Stimulated activated CD8-positive, alpha-beta memory T cell treated with anti-CD3 and anti-CD28 coated beads, Interleukin-7, amount 100 ng/mL, for 4 hours (primary cell): Measurements from ENCODE around the gene CFDP1.

Experiments
- DNase-seq, 2 donors: peaks; one replicate each; pipeline ENCODE4 v3.0.0-alpha.2; 2020; ENCODE audit warnings: low read depth in 2 of 2

CFDP1 gene

GRCh38 chr16:75372236-75372856 is 61.0 kb downstream of the CFDP1 start:
- DNase-seq = no peak

DNA sequence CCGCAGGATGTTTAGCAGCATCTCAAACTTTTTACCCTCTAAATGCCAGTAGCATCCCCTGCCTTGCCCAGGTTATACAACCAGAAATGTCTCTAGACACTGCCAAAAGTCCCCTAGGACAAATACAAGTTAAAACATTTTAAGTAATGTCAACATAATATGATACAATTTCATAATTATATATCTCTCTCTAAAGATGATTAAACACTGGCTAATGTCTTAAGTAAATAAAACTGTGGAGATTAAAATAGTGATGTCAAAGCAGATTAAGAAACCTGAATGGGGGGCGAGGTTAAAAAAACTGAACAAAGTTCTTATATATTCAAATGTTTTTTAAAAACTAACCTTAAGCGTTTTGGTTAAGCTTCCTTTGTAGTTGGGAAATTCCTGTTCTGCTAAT is 62.1 kb downstream of the CFDP1 start:
- no peak for DNase-seq

DNA sequence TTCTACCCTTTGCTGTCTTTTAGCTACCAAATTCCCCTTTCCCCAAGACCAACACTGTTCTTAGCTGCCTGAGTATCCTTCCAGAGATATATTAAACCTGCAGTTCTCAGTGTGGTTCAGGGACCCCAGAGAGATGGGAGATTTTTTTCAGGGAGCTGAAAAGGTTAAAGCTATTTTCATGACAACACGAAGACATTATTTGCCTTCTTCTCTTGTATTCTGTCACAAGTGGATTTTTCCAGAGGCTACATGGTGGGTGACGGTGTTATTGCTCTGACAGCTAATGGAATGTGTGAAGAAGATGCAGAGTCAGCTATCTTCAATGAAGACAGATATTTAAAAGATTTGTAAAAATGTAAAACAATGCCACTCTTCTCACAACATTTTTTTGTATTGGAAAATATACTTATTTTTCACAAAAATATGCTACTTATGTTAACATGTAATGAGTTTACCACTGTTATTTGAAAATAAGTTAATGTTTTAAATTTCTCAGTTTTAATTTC is 69.0 kb downstream of the CFDP1 start:
- DNase-seq = no peak

- no peak for DNase-seq
Observed at GRCh38 chr16:75362846-75363245, 70.5 kb downstream of the CFDP1 start.

DNA sequence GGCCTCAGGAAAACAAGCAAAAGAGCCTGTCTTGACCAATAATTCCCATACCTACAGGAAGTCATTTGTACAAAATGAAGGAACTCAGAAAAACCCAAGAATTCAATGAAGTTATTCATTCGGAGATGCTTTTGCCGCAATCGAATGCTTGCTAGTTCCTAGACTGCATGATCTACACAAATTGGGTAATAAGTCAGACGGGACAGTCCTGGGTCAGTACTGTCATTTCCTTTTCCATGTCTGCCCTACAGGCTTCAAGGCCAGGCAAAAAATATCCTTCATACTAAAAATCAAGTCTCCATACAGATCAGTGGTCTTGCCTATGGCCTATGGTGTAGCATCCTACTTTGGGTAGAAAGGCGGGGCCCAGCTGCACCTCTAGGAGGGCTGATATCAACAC is 71.4 kb downstream of the CFDP1 start:
- DNase-seq = no peak

DNA sequence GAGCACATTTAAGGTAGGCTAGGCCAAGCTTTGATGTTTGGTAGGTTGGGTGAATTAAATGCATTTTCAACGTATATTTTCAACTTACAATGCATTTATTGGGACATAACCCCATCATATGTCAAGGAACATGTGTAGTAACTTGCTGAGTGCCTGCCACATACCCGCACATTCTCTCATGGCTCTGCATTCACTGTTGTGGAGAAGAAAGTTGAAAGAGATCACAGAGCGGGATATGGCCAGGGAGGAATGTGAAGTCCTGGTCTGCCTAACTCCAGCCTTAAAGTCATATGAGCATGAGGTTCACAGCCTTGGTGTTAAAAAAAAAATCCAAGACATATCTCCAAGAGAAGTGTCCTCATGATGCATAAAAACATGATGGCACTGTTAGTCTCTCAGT is 79.1 kb downstream of the CFDP1 start:
- DNase-seq = no peak

- DNase-seq = no peak
Observed at GRCh38 chr16:75351183-75351582, 82.1 kb downstream of the CFDP1 start.

GRCh38 chr16:75345711-75346110 is 87.6 kb downstream of the CFDP1 start:
- no peak for DNase-seq

GRCh38 chr16:75343941-75344340 is 89.4 kb downstream of the CFDP1 start:
- DNase-seq = no peak

DNA sequence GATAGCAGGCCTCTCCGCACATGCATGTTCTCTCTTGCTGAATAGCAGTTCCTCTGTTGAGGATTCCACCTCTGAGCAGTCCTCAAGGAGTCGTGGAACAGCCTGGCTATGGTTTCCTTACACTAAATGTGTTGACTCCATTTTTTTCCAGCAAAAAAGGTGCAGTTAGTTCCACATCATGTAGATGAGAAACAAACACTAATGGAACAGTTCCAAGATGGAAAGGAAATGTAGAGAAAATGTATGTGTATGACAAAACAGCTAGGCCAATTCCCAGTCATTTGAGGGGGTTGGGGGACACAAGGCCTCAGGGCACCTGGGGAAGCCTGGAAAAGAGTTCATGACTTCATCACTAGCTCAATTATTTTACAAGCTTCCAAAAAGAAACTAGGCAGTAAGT is 90.0 kb downstream of the CFDP1 start:
- no peak for DNase-seq

DNA sequence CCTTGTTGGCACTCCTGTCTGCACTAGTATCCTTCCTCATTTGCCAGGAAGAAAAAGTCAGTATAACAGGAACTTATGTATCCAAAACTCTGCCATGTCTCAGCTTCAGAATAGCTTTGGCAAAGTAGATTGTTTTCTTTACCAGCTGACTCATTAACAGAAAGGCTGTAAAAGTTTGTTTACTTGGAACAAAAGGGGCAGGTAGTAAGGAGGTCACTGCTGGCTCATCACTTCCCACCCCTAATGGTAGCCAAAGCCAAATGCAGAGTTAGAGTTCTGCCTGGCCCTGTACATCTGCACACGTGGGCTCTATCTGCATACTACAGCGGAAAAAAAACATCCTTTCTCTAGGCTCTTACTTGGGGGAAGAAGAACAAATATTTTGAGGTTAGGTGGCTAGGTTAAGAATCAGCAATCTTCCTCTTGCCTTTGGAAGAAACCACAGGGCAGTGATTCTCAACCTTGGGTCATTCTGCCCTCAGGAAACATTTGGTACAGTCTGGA is 90.9 kb downstream of the CFDP1 start:
- DNase-seq = no peak

- DNase-seq = no peak
Observed at GRCh38 chr16:75341564-75342307, 91.6 kb downstream of the CFDP1 start.

GRCh38 chr16:75340741-75341491 is 92.4 kb downstream of the CFDP1 start:
- no peak for DNase-seq

DNA sequence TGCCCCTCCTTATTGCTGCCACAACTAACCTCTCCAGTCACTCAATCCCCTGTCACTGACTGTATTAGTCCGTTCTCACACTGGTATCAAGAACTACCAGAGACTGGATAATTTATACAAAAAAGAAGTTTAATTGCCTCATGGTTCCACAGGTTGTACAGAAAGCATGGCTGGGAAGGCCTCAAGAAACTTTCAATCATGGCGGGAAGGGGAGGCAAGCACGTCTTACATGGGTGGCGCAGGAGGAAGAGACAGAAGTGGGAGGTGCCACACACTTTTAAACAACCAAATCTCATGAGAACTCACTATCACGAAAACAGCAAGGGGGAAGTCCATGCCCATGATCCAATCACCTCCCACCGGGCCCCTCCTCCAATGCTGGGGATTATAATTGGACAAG is 95.9 kb downstream of the CFDP1 start:
- DNase-seq = no peak

DNA sequence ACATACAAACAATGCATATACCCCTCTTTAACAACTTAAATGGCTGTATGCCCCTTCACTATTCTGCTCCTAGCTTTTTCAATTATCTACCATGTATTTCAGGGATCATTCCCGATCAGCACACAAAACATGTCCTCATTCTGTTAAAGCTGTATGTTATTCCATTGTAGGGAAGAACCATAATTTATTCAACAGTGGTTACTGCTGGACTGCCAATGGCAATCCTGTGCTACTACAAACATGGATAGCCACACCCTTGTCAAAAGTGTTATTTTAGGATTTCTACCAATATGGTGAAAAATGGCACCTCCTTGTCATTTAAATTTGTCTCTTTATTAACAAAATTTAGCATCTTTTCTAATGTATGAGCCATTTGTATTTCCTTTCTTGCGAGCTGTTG is 96.8 kb downstream of the CFDP1 start:
- no peak for DNase-seq

DNA sequence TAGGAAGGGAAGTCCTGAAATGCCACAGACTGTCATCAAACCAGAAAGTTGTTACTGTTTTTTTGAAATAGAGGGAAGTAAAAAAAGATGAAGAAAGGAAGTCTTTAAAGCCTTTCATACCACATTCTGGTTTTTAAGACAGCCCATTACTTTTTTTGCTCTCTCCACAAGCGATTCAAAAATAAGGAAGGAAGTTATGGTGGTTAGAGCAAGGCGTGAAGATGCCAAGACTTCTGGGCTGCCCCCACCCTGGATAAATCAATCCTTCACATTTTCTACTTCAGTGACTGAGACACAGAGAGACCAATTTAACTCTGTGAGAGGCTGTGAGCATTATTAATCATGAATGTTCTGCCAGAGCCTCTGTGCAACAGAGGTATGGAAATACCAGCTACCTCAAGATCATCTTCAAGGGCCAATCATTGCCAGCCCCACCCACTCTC is 99.6 kb downstream of the CFDP1 start:
- DNase-seq = no peak

- DNase-seq = no peak
Observed at GRCh38 chr16:75329943-75330342, 103.4 kb downstream of the CFDP1 start.

- no peak for DNase-seq
Observed at GRCh38 chr16:75326333-75326732, 107.0 kb downstream of the CFDP1 start.

DNA sequence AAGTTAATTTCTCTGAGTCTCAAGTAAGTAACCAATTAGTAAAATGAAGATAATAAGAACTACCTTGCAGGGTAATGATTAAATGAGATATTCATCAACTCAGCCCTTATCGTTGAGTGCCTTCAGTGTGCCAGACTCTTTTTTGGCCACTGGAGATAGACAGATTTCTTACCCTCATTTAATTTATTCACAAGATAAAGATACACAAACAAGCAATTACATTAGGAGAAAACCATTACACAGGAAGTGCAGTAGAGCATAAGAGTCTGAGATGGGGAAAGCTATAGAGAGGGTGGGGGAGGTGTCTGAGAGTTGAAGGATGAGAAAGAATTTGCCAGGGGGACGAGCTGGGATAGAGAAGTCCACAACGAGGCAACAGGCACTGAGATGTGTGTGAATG is 109.4 kb downstream of the CFDP1 start:
- no peak for DNase-seq

- no peak for DNase-seq
Observed at GRCh38 chr16:75323198-75323597, 110.1 kb downstream of the CFDP1 start.

DNA sequence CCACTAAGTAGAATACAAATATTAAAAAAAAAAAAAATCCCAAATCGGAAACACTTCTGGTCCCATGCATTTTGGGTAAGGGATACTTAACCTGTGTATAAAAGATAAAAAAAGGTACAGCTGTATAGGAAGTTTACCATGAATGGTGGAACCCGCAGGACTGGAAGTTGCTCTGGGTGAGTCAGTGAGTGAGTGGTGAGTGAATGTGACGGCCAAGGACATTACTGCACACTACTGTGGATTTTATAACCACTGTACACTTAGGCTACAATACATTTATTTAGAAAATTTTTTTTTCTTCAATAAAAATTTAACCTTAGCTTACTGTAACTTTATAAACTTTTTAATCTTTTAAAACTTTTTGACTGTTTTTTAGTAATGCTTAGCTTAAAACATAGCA is 110.6 kb downstream of the CFDP1 start:
- DNase-seq = no peak

DNA sequence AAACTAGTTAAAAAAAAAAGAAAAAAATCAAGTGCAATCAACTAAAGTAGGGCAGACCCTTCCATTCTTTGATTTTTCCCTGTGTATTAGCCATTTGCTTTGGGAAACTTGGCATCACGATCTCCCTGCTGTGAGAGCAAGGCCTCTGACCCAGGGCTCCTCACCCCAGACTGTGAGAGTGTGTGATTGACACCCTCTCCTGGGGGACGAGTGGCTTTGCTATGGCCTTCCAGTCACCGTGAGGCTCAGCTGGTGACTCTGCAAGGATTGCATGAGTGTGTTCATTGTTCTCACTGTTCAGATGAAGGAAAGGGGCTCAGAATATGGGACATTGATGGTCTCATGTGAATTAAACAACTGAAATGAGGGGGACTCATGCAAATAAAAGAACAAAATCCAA is 112.9 kb downstream of the CFDP1 start:
- DNase-seq = no peak
